ENCODE results near the gene SLC9A9. TPM values are rescaled to one million over a fixed set of nuclear protein-coding genes. Genes with fewer than 3 reads are reported as not detected.
A peak's percentile ranks its signal among the peaks of the same experiment; 100 is the strongest.

Gene SLC9A9
- total and polyA plus RNA-seq, 2 of the 8 experiments (the other 6 are each of a cell fraction or from before 2014, with no cell fraction given): 0.48 to 1.1 TPM

DNA sequence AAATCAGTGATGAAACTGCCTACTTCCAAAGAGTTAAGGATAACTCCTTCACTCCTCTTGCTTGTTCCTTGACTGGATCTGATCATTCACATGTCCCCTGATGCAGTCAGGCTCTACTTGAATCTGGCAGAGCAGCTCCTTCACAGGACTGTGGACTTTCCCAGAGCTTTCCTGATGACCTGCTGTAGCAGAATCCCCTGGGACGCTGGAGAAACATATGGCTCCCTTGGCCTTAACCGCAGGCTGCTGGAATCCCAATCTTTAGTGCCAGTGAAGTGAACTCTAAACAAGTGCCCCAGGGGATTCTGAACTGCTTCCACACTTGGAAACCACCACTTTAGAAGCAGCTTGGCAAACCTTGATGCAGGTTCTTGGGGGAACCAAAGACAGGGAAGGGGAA, 510.9 kb downstream of the SLC9A9 start:
- no peak for TF ChIP-seq BCL11A (IDR thresholded peaks at IDR 0.05; ENCODE audit: low read depth in 2 of 2, low read length in 2 of 2)
- TF ChIP-seq, protein P1, sequence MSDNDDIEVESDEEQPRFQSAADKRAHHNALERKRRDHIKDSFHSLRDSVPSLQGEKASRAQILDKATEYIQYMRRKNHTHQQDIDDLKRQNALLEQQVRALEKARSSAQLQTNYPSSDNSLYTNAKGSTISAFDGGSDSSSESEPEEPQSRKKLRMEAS (IDR thresholded peaks at IDR 0.05): no peak
- Histone ChIP-seq H3K27ac (ENCODE audit: low read depth, low read length) (no peak overlapping the region), H2BK15ac (ENCODE audit: low read length) (no peak overlapping the region), H3K4me2 (ENCODE audit: insufficient read depth in 1 of 2, low read depth in 2 of 2, low read length in 2 of 2) (no peak overlapping the region), H3K23ac (ENCODE audit: insufficient read length) (no peak overlapping the region), H3K9me3 (ENCODE audit: insufficient read depth in 2 of 2, low read depth in 1 of 2, low read length in 1 of 2) (no peaks in the 10 kb centered on the region), H4K20me1 (replicated peaks in 1 of 2; ENCODE audit: control insufficient read depth in 1 of 2, insufficient read depth in 2 of 2, low read length in 2 of 2) (no peaks in the 10 kb centered on the region), H3K56ac (replicated peaks; ENCODE audit: insufficient read length, low read depth, low read length) (no peak overlapping the region), H2BK5ac (ENCODE audit: low read depth, low read length) (no peak overlapping the region), H3K79me2 (ENCODE audit: control insufficient read depth in 1 of 2, insufficient read depth in 2 of 2, low read length in 2 of 2) (no peaks in the 10 kb centered on the region), H3K27me3 (replicated peaks in 1 of 4; ENCODE audit: control insufficient read depth in 3 of 4, extremely low read depth in 1 of 4, insufficient read depth in 3 of 4, low read length in 3 of 4) (no peaks in the 10 kb centered on the region), H4K91ac (replicated peaks; ENCODE audit: insufficient read length, low read length) (no peak overlapping the region), H2BK120ac (replicated peaks; ENCODE audit: low read depth, low read length) (no peak overlapping the region), H3K36me3 (ENCODE audit: control insufficient read depth in 2 of 4, insufficient read depth in 4 of 4, low read length in 3 of 4) (no peaks in the 10 kb centered on the region), H3K18ac (ENCODE audit: extremely low read depth, low read length) (no peak overlapping the region), H3K14ac (ENCODE audit: insufficient read length) (no peak overlapping the region), H3K4me3 (ENCODE audit: extremely low read depth in 1 of 4, insufficient read depth in 2 of 4, low read depth in 3 of 4, low read length in 4 of 4) (no peak overlapping the region), H2AFZ (ENCODE audit: low read length) (peak overlapping the region; percentile 33; the same call in 1 of the 2 replicates), H3K79me1 (ENCODE audit: low read depth, low read length) (no peaks in the 10 kb centered on the region), H2AK5ac (ENCODE audit: low read depth, low read length) (no peak overlapping the region), H3K9ac (replicated peaks in 1 of 4; ENCODE audit: extremely low read depth in 1 of 4, low read depth in 3 of 4, low read length in 3 of 4) (no peak overlapping the region), H4K8ac (ENCODE audit: extremely low read depth, insufficient read depth, low read length) (no peak overlapping the region), H3K4me1 (replicated peaks in 1 of 4; ENCODE audit: control insufficient read depth in 3 of 4, insufficient read depth in 4 of 4, low read length in 3 of 4) (no peaks in the 10 kb centered on the region), H3K4ac (replicated peaks; ENCODE audit: insufficient read length, low read depth, low read length) (no peak overlapping the region), H2BK20ac (ENCODE audit: low read length) (no peak overlapping the region), H2BK12ac (ENCODE audit: low read depth, low read length) (no peak overlapping the region), H4K5ac (ENCODE audit: insufficient read length, low read depth, low read length) (no peak overlapping the region), H3K23me2 (ENCODE audit: low read depth, low read length) (no peaks in the 10 kb centered on the region)
- POLR2A ChIA-PET (ENCODE audit: partially characterized antibody): no interaction called here
- whole genome bisulfite sequencing, 2 experiments (ENCODE audit: extremely low coverage in 1 of 2, insufficient coverage in 1 of 2, insufficient read length in 1 of 2, insufficient replicate concordance in 2 of 2, low coverage in 1 of 2, low lambda C conversion rate in 2 of 2, missing lambda C conversion rate in 1 of 2): 94% methylated on average over 2 of the region's 2 CpGs; no CpG with 5 or more reads in 1 of the 2 experiments
- DNase-seq (ENCODE audit: low read depth in 1 of 2, low spot score in 2 of 2) (no peak), FAIRE-seq (no peak)
- CTCF ChIA-PET (ENCODE audit: partially characterized antibody): interaction anchor here (1.4 to 3.3 kb wide), 3 partner anchors 11 to 18 kb away, joined by 4 to 17 read pairs (median 7); no protein-coding TSS in a partner anchor
